HEK293T (cell line): ENCODE measurements around the gene DNAJC5.

Experiments
- CTCF ChIA-PET: fragments of 350-600 bp; formaldehyde crosslinking; extraction: SDS; loops from one replicate; lab custom pipeline; 2021; ENCODE audit warnings: antibody characterized with exemption, inconsistent platforms; lab: Yijun Ruan, JAX
- POLR2A ChIA-PET: fragments of 350-600 bp; formaldehyde crosslinking; extraction: SDS; loops from one replicate; lab custom pipeline; 2020; ENCODE audit warnings: antibody characterized with exemption, inconsistent platforms; lab: Yijun Ruan, JAX
- DNase-seq: peaks from one replicate; pipeline ENCODE4 v3.0.0; 2012; ENCODE audit warnings: mixed read lengths; ENCODE audit errors: extremely low spot score
- ARNT ChIP-seq: fragments of 450-650 bp; IDR thresholded peaks from 2 replicates; pipeline ENCODE4 v1.6.1; 2017; ENCODE audit warnings: mild to moderate bottlenecking
- BHLHE40 ChIP-seq: fragments of 450-650 bp; IDR thresholded peaks from 2 replicates; pipeline ENCODE4 v1.6.1; 2016; ENCODE audit warnings: mild to moderate bottlenecking, moderate library complexity, borderline replicate concordance
- CTBP1 ChIP-seq: fragments of 450-650 bp; IDR thresholded peaks from 2 replicates; pipeline ENCODE4 v1.6.1; 2016; ENCODE audit warnings: borderline replicate concordance
- ELF4 ChIP-seq: fragments of 450-650 bp; IDR thresholded peaks from 2 replicates; pipeline ENCODE4 v1.6.1; 2017; ENCODE audit warnings: antibody characterized with exemption
- FOXA1 ChIP-seq: fragments of 450-650 bp; IDR thresholded peaks from 2 replicates; pipeline ENCODE4 v1.6.1; 2016; ENCODE audit warnings: mild to moderate bottlenecking
- FOXK2 ChIP-seq: fragments of 450-650 bp; IDR thresholded peaks from 2 replicates; pipeline ENCODE4 v1.6.1; 2016; ENCODE audit warnings: mild to moderate bottlenecking
- FOXM1 ChIP-seq: fragments of 450-650 bp; IDR thresholded peaks from 2 replicates; pipeline ENCODE4 v1.6.1; 2017; ENCODE audit warnings: mild to moderate bottlenecking, borderline replicate concordance
- HDGF ChIP-seq: fragments of 450-650 bp; IDR thresholded peaks from 2 replicates; pipeline ENCODE4 v1.6.1; 2017; ENCODE audit warnings: antibody characterized with exemption, borderline replicate concordance
- L3MBTL2 ChIP-seq: fragments of 450-650 bp; conservative IDR thresholded peaks from 2 replicates; pipeline ENCODE4 v1.6.1; 2016; ENCODE audit warnings: mild to moderate bottlenecking
- LEF1 ChIP-seq: fragments of 450-650 bp; IDR thresholded peaks from 2 replicates; pipeline ENCODE4 v1.6.1; 2017; ENCODE audit warnings: mild to moderate bottlenecking, borderline replicate concordance
- SP1 ChIP-seq: fragments of 450-650 bp; IDR thresholded peaks from 2 replicates; pipeline ENCODE4 v1.6.1; 2017
- SUZ12 ChIP-seq: fragments of 450-650 bp; IDR thresholded peaks from 2 replicates; pipeline ENCODE4 v1.6.1; 2016; ENCODE audit warnings: mild to moderate bottlenecking
- TARDBP ChIP-seq: fragments of 450-650 bp; IDR thresholded peaks from 2 replicates; pipeline ENCODE4 v1.6.1; 2016
- ZNF384 ChIP-seq: fragments of 450-650 bp; IDR thresholded peaks from 2 replicates; pipeline ENCODE4 v1.6.1; 2016
- TF ChIP-seq, protein P1 (sequence below): fragments of 450-650 bp; IDR thresholded peaks from 2 replicates; pipeline ENCODE4 v1.6.1; 2016

DNAJC5 gene

DNA sequence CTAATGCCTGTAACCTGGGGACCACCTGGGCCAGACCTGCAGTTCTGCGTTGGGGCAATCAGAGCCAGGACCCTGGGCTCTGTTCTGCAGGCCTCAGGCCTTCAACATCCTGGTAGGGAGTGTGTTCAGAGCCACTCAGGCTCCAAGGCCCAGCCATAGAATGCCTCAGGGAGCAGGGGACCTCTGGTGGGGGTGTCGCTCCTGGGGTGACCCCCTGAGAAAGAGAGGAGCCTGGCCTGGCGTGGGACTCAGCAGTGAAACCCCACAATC lies 48.8 kb downstream of the DNAJC5 start:
- no peak for DNase-seq
- TF ChIP-seq CTBP1 (no peak), ARNT (no peak), FOXA1 (no peak), ZNF384 (no peak), TARDBP (no peak), FOXM1 (no peak), L3MBTL2 (no peak), SP1 (no peak), FOXK2 (no peak), LEF1 (no peak), ELF4 (no peak)
- ChIA-PET CTCF (no interaction called here), POLR2A (interaction anchor here (1.1 to 1.5 kb wide), 2 partner anchors 8 to 12 kb away, joined by 3 to 5 read pairs; partner anchors contain the start of gene UCKL1)

DNA sequence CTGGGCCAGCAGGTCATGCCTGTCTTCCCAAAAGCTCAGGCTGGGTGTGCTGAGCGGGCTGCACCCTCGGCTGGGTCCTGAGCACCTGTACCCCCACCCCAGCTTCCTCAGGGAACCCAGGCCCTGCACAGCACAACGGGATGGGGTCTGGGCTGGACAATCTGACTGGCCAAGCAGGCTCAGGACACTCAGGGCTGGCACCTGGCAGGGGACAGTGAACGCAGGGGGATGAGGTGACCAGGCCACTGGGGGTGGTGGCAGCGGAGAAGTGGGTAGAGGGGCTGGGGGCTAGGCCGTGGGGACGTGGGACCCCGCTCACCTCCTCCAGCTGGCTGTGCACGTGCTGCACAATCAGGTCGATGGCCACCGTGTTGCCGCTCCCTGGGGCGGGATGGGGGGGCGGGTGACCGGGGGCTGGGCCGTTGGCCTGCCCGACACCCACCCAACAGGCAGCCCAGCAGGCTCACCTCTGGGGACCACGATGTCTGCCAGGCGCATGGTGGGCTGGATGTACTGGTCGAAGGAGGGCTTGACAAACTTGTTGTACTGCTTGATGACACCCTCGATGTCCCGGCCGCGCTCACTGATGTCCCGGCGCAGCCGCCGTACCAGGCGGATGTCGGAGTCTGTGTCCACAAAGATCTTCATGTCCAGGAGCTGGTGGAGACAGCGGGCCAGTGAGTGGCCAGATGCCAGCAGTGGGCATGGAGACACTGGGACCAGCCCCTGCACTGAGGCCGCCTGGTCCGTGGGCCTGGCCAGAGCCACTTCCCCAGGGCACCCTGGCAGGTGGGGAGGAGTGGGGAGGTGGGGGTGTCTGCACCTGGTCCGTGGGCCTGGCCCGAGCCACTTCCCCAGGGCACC lies 49.4 kb downstream of the DNAJC5 start:
- no peak for DNase-seq
- no peak for TF ChIP-seq ZNF384
- no peak for TF ChIP-seq L3MBTL2
- TF ChIP-seq, protein P1, sequence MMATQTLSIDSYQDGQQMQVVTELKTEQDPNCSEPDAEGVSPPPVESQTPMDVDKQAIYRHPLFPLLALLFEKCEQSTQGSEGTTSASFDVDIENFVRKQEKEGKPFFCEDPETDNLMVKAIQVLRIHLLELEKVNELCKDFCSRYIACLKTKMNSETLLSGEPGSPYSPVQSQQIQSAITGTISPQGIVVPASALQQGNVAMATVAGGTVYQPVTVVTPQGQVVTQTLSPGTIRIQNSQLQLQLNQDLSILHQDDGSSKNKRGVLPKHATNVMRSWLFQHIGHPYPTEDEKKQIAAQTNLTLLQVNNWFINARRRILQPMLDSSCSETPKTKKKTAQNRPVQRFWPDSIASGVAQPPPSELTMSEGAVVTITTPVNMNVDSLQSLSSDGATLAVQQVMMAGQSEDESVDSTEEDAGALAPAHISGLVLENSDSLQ = no peak
- TF ChIP-seq BHLHE40 = no peak
- TF ChIP-seq LEF1 = no peak
- TF ChIP-seq FOXK2 = no peak
- TF ChIP-seq SUZ12 = no peak
- no peak for TF ChIP-seq ELF4
- no peak for TF ChIP-seq HDGF
- TF ChIP-seq CTBP1 = no peak
- TF ChIP-seq TARDBP = no peak
- no peak for TF ChIP-seq SP1
- no peak for TF ChIP-seq ARNT
- ChIA-PET CTCF (no interaction called here), POLR2A (interaction anchor here (1.5 kb wide), 1 partner anchor 12 kb away, joined by 5 read pairs; the partner anchor contains the start of gene UCKL1)

DNA sequence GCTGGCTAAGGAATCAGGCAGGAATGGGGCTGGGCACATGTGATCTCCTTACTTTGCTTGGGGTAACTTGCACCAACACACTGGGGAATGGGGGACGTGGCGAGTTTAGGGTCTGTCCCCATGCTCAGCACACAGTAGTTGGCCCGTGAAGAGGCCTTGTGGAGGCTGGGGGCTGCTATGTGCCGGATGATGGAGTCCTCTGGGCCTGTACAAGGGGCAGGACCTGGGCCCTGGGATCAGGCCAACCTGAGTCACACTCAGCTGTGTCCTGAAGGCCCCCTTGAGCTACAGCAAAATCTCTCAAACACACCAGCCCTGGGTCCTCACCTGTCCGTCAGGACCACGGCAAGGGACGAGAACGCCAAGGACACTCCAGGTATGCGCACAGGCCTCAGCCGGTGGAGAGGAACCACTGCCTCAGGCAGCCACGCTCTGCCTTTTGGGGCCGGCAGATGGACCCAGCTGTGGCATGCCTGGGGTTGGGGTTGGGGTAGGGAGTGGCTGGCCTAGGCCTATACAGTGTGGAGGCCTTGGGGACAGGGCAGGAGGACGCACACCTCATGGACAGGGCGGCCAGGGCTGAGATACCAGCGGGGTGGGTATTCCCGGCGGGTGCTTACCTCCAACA lies 50.2 kb downstream of the DNAJC5 start:
- no peak for TF ChIP-seq FOXM1
- TF ChIP-seq ZNF384 = no peak
- ChIA-PET POLR2A (no interaction called here), CTCF (no interaction called here)
- DNase-seq = no peak

GRCh38 chr20:63945921-63946920 lies 51.3 kb downstream of the DNAJC5 start:
- no peak for DNase-seq
- CTCF ChIA-PET = interaction anchor here (0.6 kb wide), 1 partner anchor 8 kb away, joined by 3 read pairs; no protein-coding TSS in a partner anchor
- POLR2A ChIA-PET = no interaction called here
- TF ChIP-seq ARNT (no peak), HDGF (no peak), ELF4 (no peak)

DNA sequence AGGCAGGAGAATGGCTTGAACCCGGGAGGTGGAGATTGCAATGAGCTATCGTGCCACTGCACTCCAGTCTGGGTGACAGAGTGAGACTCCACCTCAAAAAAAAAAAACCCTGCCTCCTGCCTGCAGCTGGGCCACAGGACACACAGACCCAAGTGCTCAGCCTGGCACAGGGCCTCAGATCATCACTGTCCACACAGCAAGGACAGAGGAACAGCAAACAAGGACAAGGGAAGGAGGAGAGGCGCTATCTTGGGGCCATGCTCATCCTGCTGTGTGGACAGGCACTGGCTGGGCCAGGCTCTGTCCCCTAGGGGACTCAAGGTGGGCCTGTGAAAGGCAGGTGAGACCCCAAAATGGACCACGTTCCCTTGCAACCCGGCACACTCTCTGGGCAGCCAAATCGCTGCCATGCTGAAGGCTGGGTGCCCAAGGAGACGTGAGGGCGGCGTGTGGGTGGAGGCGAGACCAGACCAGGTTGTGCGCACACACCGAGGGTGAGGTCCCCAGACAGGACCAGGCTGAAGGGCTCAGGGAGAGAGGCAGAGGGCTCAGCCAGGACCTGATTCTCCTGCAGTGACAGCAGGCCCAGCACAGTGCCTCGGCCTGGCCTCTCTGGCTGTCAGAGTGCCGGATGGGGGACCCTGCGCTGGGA lies 52.2 kb downstream of the DNAJC5 start:
- ChIA-PET CTCF (interaction anchor here (0.6 kb wide), 1 partner anchor 7 kb away, joined by 3 read pairs; no protein-coding TSS in a partner anchor), POLR2A (no interaction called here)
- DNase-seq = no peak
- TF ChIP-seq L3MBTL2 (no peak), FOXA1 (no peak)

- ChIA-PET POLR2A (no interaction called here), CTCF (no interaction called here)
- DNase-seq = no peak
- TF ChIP-seq SP1 (no peak), CTBP1 (no peak), TARDBP (no peak), LEF1 (no peak), HDGF (no peak), BHLHE40 (no peak), ZNF384 (no peak)
- TF ChIP-seq, protein P1 = no peak
Measured at GRCh38 chr20:63947638-63948456, 52.9 kb downstream of the DNAJC5 start.
